IMR-90 (cell line): ENCODE results near the gene AUTS2. TPM values are rescaled to one million over a fixed set of nuclear protein-coding genes. Genes with fewer than 3 reads are reported as not detected.

Experiments used
- ATAC-seq: fragments of 200-7000 bp; cut with Tn5 transposase; 2 replicates; pipeline ENCODE4 v1.9.1; 2020; ENCODE audit warnings: low read depth, mild to moderate bottlenecking, moderate library complexity
- BruUV-seq: library from RNA; stranded (reverse); fragments of 400-500 nt; replicated peaks from 2 replicates; lab custom pipeline; 2021; lab: Mats Ljungman, UMichigan
- CTCF ChIA-PET: fragments of 300-600 bp; formaldehyde crosslinking; extraction: SDS; loops from one replicate; lab custom pipeline; 2021; ENCODE audit warnings: antibody characterized with exemption; lab: Yijun Ruan, JAX
- POLR2A ChIA-PET: fragments of 300-600 bp; sonication (Branson Sonifier 250); formaldehyde crosslinking; loops from one replicate; lab custom pipeline; 2022; ENCODE audit warnings: antibody characterized with exemption; ENCODE audit not compliant: unreplicated experiment; lab: Charles Lee
- DNase-seq: peaks from one replicate; pipeline ENCODE4 v3.0.0; 2013
- H2AFZ ChIP-seq: replicated peaks from 2 replicates; pipeline ENCODE3; 2013; ENCODE audit warnings: low read length, mild to moderate bottlenecking; ENCODE audit not compliant: poor library complexity
- H2AK5ac ChIP-seq: 2 replicates; pipeline ENCODE4 v1.6.1; 2013; ENCODE audit warnings: low read depth, low read length, inconsistent platforms
- H2AK9ac ChIP-seq: replicated peaks from 2 replicates; pipeline ENCODE3; 2013; ENCODE audit warnings: mild to moderate bottlenecking, low read depth, low read length, moderate library complexity; ENCODE audit not compliant: poor library complexity
- H2BK120ac ChIP-seq: 2 replicates; pipeline ENCODE4 v1.6.1; 2013; ENCODE audit warnings: low read depth, low read length, inconsistent platforms
- H2BK15ac ChIP-seq: 3 replicates; pipeline ENCODE4 v1.6.1; 2013; ENCODE audit warnings: low read depth, low read length, inconsistent platforms
- H2BK20ac ChIP-seq: 2 replicates; pipeline ENCODE4 v1.6.1; 2013; ENCODE audit warnings: low read depth, mild to moderate bottlenecking, inconsistent platforms, low read length, moderate library complexity
- H2BK5ac ChIP-seq: 2 replicates; pipeline ENCODE4 v1.6.1; 2013; ENCODE audit warnings: mild to moderate bottlenecking, low read depth, low read length, inconsistent platforms; ENCODE audit not compliant: poor library complexity, severe bottlenecking
- H3K14ac ChIP-seq: replicated peaks from 2 replicates; pipeline ENCODE4 v1.6.1; 2013; ENCODE audit warnings: low read depth, low read length, inconsistent platforms
- H3K18ac ChIP-seq: 2 replicates; pipeline ENCODE4 v1.6.1; 2013; ENCODE audit warnings: low read depth, low read length, control low read depth
- H3K23ac ChIP-seq: 2 replicates; pipeline ENCODE4 v1.6.1; 2013; ENCODE audit warnings: low read depth, low read length, inconsistent platforms
- H3K27ac ChIP-seq: 2 replicates; pipeline ENCODE4 v1.5.1; 2013; ENCODE audit warnings: mild to moderate bottlenecking, control low read depth, low read length; ENCODE audit not compliant: insufficient read depth
- H3K27me3 ChIP-seq: 2 replicates; pipeline ENCODE4 v1.6.1; 2013; ENCODE audit warnings: low read length; ENCODE audit not compliant: control insufficient read depth, insufficient read depth
- H3K36me3 ChIP-seq: 2 replicates; pipeline ENCODE4 v1.6.1; 2013; ENCODE audit warnings: low read length, mixed read lengths; ENCODE audit not compliant: control insufficient read depth, insufficient read depth
- H3K4ac ChIP-seq: 2 replicates; pipeline ENCODE4 v1.6.1; 2013; ENCODE audit warnings: low read depth, low read length, inconsistent platforms
- H3K4me1 ChIP-seq: 2 replicates; pipeline ENCODE4 v1.6.1; 2013; ENCODE audit warnings: low read length, mixed read lengths; ENCODE audit not compliant: control insufficient read depth, insufficient read depth
- H3K4me2 ChIP-seq: 2 replicates; pipeline ENCODE4 v1.6.1; 2013; ENCODE audit warnings: low read depth, mild to moderate bottlenecking, control low read depth, low read length, moderate library complexity
- H3K4me3 ChIP-seq: 2 replicates; pipeline ENCODE4 v1.5.1; 2013; ENCODE audit warnings: low read depth, mild to moderate bottlenecking, control low read depth, low read length, moderate library complexity; ENCODE audit not compliant: insufficient read depth
- H3K56ac ChIP-seq: 2 replicates; pipeline ENCODE4 v1.6.1; 2013; ENCODE audit warnings: low read length, inconsistent platforms; ENCODE audit not compliant: insufficient read depth; ENCODE audit errors: extremely low read depth
- H3K79me1 ChIP-seq, 2 experiments: 2 replicates each; pipeline ENCODE4 v1.6.1; 2013; ENCODE audit warnings: low read length in 2 of 2, inconsistent platforms in 1 of 2, low read depth in 1 of 2
- H3K9ac ChIP-seq: 2 replicates; pipeline ENCODE4 v1.6.1; 2013; ENCODE audit warnings: low read depth, low read length, control low read depth
- H3K9me1 ChIP-seq: 2 replicates; pipeline ENCODE4 v1.6.1; 2013; ENCODE audit warnings: low read length, inconsistent platforms; ENCODE audit not compliant: insufficient read depth
- H3K9me3 ChIP-seq: 2 replicates; pipeline ENCODE4 v1.6.1; 2013; ENCODE audit warnings: low read length; ENCODE audit not compliant: control insufficient read depth, insufficient read depth
- H4K20me1 ChIP-seq: 2 replicates; pipeline ENCODE4 v1.6.1; 2013; ENCODE audit warnings: low read length, inconsistent platforms; ENCODE audit not compliant: insufficient read depth
- H4K5ac ChIP-seq: 2 replicates; pipeline ENCODE4 v1.6.1; 2013; ENCODE audit warnings: mild to moderate bottlenecking, low read depth, low read length, control low read depth
- H4K8ac ChIP-seq, 2 experiments: 2 replicates each; pipeline ENCODE4 v1.6.1; 2013; ENCODE audit warnings: low read depth in 2 of 2, low read length in 2 of 2, control low read depth in 1 of 2, inconsistent platforms in 1 of 2
- H4K91ac ChIP-seq: 2 replicates; pipeline ENCODE4 v1.6.1; 2013; ENCODE audit warnings: low read depth, low read length, inconsistent platforms; ENCODE audit not compliant: insufficient read depth
- BHLHE40 ChIP-seq: fragments of 150-350 bp; IDR thresholded peaks from 2 replicates; pipeline ENCODE4 v1.6.1; 2016; ENCODE audit warnings: mild to moderate bottlenecking, low read depth, low read length
- CHD1 ChIP-seq: IDR thresholded peaks from 2 replicates; pipeline ENCODE4 v1.6.1; 2012; ENCODE audit warnings: low read depth, low read length, improper control_type of control experiment
- ELK1 ChIP-seq: fragments of 150-350 bp; IDR thresholded peaks from 2 replicates; pipeline ENCODE4 v1.6.1; 2016; ENCODE audit warnings: low read depth, mild to moderate bottlenecking, low read length, moderate library complexity, borderline replicate concordance
- FOS ChIP-seq: fragments of 150-350 bp; IDR thresholded peaks from 2 replicates; pipeline ENCODE4 v1.6.1; 2016; ENCODE audit warnings: low read depth, low read length
- MAZ ChIP-seq: IDR thresholded peaks from 2 replicates; pipeline ENCODE4 v1.6.1; 2012; ENCODE audit warnings: low read depth, mild to moderate bottlenecking, low read length, improper control_type of control experiment, moderate library complexity, borderline replicate concordance
- MXI1 ChIP-seq: IDR thresholded peaks from 2 replicates; pipeline ENCODE4 v1.6.1; 2012; ENCODE audit warnings: low read depth, mild to moderate bottlenecking, low read length, moderate library complexity, borderline replicate concordance
- NFE2L2 ChIP-seq: fragments of 150-350 bp; IDR thresholded peaks from 2 replicates; pipeline ENCODE4 v1.6.1; 2016; ENCODE audit warnings: low read depth, mild to moderate bottlenecking, low read length
- POLR2A ChIP-seq: IDR thresholded peaks from 2 replicates; pipeline ENCODE4 v1.6.1; 2012; ENCODE audit warnings: mild to moderate bottlenecking, low read depth, low read length
- RAD21 ChIP-seq: IDR thresholded peaks from 2 replicates; pipeline ENCODE4 v1.6.1; 2012; ENCODE audit warnings: low read length, improper control_type of control experiment
- SMC3 ChIP-seq: fragments of 150-350 bp; IDR thresholded peaks from 2 replicates; pipeline ENCODE4 v1.6.1; 2016; ENCODE audit warnings: low read depth, mild to moderate bottlenecking, antibody characterized with exemption, low read length, moderate library complexity
- WGBS, 2 experiments: methylation state at CpG; one replicate each; pipeline versions ENCODE4 v1.1.5 to v1.1.7; 2013; ENCODE audit warnings: missing lambda C conversion rate in 2 of 2; ENCODE audit not compliant: insufficient read length in 1 of 2; ENCODE audit errors: extremely low coverage in 2 of 2; 5-methylcytosine and 5-hydroxymethylcytosine counted together
- dilution Hi-C: fragments of 300-500 bp; cut with HindIII; formaldehyde crosslinking; loops from one replicate; pipeline ENCODE4 v1.14.3; 2018; ENCODE audit warnings: low sequenced_read_pairs; ENCODE audit not compliant: unreplicated experiment
- in situ Hi-C: fragments of 300-500 bp; cut with MboI; formaldehyde crosslinking; loops from 3 replicates; pipeline ENCODE4 v1.14.3; 2019; ENCODE audit warnings: low sequenced_read_pairs, inconsistent platforms, mixed read lengths
- intact Hi-C: fragments of 100-400 bp; cut with micrococcal nuclease; formaldehyde crosslinking; loops from 2 replicates; pipeline ENCODE4 v1.10.0; 2022
- polyA plus RNA-seq, 3 experiments: library from polyadenylated mRNA; depleted of rRNA; stranded (reverse); fragments of >200 nt; gene quantifications; 2 replicates each; pipeline ENCODE4 v1.2.3, GENCODE V29; 2012; ENCODE audit warnings: low replicate concordance in 1 of 3
- total RNA-seq: library from RNA; depleted of rRNA; stranded (reverse); fragments of >200 nt; gene quantifications from 2 replicates; pipeline ENCODE4 v1.2.3, GENCODE V29; 2012
- TF ChIP-seq, protein P1 (sequence below): fragments of 150-350 bp; IDR thresholded peaks from 2 replicates; pipeline ENCODE4 v1.6.1; 2017; ENCODE audit warnings: mild to moderate bottlenecking, antibody characterized with exemption, low read length, low read depth

The AUTS2 gene
- total and polyA plus RNA-seq, 2 of the 4 experiments (the other 2 are of a cell fraction): 0.90 to 3.0 TPM

- Histone ChIP-seq H4K91ac (no peak overlapping the region), H3K14ac (no peak overlapping the region), H3K27me3 (no peaks in the 10 kb centered on the region), H3K9me3 (no peaks in the 10 kb centered on the region), H2BK15ac (no peak overlapping the region), H3K23ac (no peak overlapping the region), H4K8ac (no peak overlapping the region), H2AK9ac (no peak overlapping the region), H3K9ac (no peak overlapping the region), H2AFZ (no peak overlapping the region), H3K27ac (no peak overlapping the region), H3K9me1 (no peaks in the 10 kb centered on the region), H3K36me3 (no peaks in the 10 kb centered on the region), H3K18ac (no peak overlapping the region), H2BK120ac (no peak overlapping the region), H2BK20ac (no peak overlapping the region), H3K4me3 (no peak overlapping the region), H4K5ac (no peak overlapping the region), H3K79me1 (no peaks in the 10 kb centered on the region), H3K4ac (no peak overlapping the region), H3K4me1 (no peaks in the 10 kb centered on the region), H2AK5ac (no peak overlapping the region), H2BK5ac (no peak overlapping the region), H4K20me1 (no peaks in the 10 kb centered on the region), H3K4me2 (no peak overlapping the region), H3K56ac (no peak overlapping the region)
- TF ChIP-seq MAZ (no peak), RAD21 (no peak), FOS (no peak), MXI1 (no peak), BHLHE40 (no peak), SMC3 (no peak), CHD1 (no peak), POLR2A (no peak), NFE2L2 (no peak), ELK1 (no peak)
- TF ChIP-seq, protein P1, sequence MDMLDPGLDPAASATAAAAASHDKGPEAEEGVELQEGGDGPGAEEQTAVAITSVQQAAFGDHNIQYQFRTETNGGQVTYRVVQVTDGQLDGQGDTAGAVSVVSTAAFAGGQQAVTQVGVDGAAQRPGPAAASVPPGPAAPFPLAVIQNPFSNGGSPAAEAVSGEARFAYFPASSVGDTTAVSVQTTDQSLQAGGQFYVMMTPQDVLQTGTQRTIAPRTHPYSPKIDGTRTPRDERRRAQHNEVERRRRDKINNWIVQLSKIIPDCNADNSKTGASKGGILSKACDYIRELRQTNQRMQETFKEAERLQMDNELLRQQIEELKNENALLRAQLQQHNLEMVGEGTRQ: no peak
- ChIA-PET CTCF (no interaction called here), POLR2A (no interaction called here)
- no CpG with 5 or more reads among the region's 4 CpGs for WGBS, 2 experiments
- dilution Hi-C loops (no loop called here), intact Hi-C loops (no loop called here), in situ Hi-C loops (no loop called here)
- DNase-seq (no peak), ATAC-seq (no peak)
- no TSS peak for BruUV-seq
Measured at GRCh38 chr7:69674701-69675182, 76.5 kb downstream of the AUTS2 start.
